Posterior cingulate gyrus (tissue), 11 donors: ENCODE data around the gene ACER3.
A peak's percentile ranks its signal among the peaks of the same experiment; 100 is the strongest.
"Not testable (repeated sequence)": the region's sequence is repeated elsewhere in the genome, so short reads cannot be mapped to it uniquely, and the experiment has no call there.

Source experiments
- DNase-seq, 10 donors: peaks; one replicate each; pipeline versions ENCODE4 v3.0.0 to v3.0.0-alpha.2; 2020 to 2021; ENCODE audit warnings: mixed read lengths in 3 of 10
- intact Hi-C: fragments of 100-400 bp; cut with DNase I; formaldehyde crosslinking; loops from one replicate; pipeline ENCODE4 v1.15.1; 2023

ACER3 gene

DNA sequence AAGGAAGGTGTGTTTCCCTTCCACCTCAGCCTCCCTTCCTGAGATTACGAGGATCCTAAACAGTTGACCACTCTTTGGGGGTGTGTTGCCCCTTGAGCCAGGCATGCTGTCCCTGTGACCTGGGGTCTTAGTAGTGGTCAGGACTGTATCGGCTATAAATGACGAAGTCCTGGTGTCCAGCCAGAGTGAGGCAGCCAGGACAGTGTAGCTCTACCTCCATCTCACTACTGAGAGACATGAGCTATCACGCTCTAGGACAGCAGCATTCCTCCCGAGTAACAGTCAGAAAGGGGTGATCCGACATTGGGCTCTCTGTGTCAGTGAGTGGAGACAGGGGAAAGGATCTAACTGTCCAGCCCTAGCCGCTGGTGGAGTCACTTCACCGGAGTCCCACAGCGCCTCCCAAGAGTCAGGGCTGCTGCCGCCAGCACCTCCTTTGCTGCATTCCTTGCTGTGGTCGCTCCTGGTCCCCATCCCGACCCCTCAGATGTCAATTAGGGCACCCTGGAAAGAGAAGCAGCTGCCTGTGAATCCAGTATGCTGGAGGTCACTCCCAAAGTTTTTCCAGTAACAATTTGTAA lies 170.2 kb downstream of the ACER3 start:
- intact Hi-C loops = no loop called here
- DNase-seq = no peak

DNA sequence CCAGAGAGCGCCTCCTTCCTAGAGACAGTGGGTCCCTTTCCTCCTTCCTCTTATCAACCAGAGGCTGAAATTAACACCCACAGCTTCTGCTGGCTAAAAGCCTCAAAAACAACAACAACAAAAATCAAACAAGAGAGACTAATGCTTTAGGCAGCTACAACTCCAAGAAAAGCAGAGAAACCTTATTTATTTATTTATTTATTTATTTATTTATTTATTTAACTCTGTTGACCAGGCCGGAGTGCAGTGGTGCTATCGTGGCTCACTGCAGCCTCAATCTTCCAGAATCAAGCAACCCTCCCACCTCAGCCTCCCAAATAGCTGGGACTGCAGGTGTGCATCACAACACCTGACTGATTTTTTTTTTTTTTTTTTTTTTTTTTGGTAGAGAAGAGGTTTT lies 170.9 kb downstream of the ACER3 start:
- intact Hi-C loops = no loop called here
- no peak for DNase-seq

DNA sequence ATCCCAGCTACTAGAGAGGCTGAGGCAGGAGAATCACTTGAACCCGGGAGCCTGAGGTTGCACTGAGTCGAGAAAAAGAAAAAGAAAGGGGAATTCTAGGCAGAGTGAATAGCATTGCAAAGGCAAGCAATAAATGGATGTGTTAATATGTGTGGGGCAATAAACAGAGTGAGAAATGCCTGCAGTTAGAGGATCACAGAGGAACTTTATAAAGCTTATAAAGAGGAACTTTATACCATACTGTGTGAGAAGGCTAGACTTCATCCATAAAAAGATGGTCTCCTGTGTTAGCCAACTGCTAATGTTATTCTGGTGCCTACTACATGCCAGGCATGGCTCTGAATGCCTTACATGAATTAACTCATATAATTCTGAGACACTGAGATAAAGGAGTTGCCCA lies 174.3 kb downstream of the ACER3 start:
- no peak for DNase-seq
- intact Hi-C loops = no loop called here

- intact Hi-C loops = no loop called here
- no peak for DNase-seq
Measured at GRCh38 chr11:77035580-77035979, 174.9 kb downstream of the ACER3 start.

GRCh38 chr11:77036398-77036797 lies 175.7 kb downstream of the ACER3 start:
- intact Hi-C loops = no loop called here
- no peak for DNase-seq

DNA sequence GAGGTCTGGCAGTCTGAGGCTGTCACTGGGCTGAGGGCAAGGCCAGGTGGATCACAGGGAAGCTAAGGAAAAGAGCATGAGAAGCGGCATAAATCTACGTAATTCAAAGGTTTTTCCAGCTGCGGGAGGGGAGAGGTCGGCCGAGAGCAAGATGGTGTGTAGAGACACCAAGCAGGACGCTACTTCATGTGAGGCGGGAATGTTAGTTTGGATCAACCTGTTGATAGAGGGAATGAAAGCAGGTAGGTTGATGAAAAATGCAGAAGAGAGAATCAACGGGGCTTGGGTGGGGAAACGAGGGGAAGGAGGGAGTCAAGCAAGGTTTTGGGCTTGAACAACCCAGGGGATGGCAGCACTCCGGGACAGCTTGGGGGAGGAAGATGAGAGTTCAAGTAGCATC lies 176.3 kb downstream of the ACER3 start:
- no peak for DNase-seq
- intact Hi-C loops = no loop called here

- intact Hi-C loops = no loop called here
- DNase-seq = no peak
Measured at GRCh38 chr11:77038029-77038824, 177.5 kb downstream of the ACER3 start.

DNA sequence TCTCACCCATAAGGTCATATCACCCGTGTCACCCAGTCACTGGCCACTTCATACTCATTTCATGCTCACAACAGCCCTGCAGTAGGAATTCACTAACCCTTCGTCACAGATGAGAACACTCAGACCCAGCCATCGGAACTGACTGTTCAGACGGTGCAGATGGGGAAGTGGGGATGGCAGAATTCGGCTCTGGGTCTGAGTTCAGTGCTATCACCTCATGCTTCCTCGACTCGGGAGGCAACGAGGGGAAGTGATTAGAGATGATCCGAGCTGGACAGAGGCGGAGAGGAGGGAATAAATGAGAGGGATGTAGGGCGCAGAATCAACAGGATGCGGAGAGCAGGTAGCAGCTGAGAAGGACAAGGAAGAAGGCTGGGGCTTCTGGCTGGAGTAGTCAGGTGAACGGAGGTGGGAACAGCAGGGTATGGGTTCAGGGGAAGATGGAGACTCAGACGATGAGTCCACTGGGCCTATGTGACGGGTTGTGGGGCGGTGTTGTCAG lies 178.2 kb downstream of the ACER3 start:
- no peak for DNase-seq
- intact Hi-C loops = no loop called here

DNA sequence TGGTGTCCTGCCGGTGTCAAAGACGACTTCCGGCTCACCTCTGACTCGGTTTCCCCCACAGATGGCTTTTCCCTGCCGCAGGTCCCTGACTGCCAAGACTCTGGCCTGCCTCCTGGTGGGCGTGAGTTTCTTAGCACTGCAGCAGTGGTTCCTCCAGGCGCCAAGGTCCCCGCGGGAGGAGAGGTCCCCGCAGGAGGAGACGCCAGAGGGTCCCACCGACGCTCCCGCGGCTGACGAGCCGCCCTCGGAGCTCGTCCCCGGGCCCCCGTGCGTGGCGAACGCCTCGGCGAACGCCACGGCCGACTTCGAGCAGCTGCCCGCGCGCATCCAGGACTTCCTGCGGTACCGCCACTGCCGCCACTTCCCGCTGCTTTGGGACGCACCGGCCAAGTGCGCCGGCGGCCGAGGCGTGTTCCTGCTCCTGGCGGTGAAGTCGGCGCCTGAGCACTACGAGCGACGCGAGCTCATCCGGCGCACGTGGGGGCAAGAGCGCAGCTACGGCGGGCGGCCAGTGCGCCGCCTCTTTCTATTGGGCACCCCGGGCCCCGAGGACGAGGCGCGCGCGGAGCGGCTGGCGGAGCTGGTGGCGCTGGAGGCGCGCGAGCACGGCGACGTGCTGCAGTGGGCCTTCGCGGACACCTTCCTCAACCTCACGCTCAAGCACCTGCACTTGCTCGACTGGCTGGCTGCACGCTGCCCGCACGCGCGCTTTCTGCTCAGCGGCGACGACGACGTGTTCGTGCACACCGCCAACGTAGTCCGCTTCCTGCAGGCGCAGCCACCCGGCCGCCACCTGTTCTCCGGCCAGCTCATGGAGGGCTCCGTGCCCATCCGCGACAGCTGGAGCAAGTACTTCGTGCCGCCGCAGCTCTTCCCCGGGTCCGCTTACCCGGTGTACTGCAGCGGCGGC lies 179.0 kb downstream of the ACER3 start:
- DNase-seq = peak in 5 of 10 donors; percentile 18 to 87 (median 68)
- intact Hi-C loops = loop anchor here (10.0 kb wide), 1 partner anchor 575 kb away; no protein-coding TSS in a partner anchor

DNA sequence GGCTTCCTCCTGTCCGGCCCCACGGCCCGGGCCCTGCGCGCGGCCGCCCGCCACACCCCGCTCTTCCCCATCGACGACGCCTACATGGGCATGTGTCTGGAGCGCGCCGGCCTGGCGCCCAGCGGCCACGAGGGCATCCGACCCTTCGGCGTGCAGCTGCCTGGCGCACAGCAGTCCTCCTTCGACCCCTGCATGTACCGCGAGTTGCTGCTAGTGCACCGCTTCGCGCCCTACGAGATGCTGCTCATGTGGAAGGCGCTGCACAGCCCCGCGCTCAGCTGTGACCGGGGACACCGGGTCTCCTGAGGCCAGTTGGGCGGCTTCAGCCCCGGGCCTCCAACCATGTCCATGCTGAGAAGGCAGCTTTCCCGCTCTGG lies 179.7 kb downstream of the ACER3 start:
- peak in 2 of 10 donors; percentile 59 to 70 for DNase-seq
- intact Hi-C loops = loop anchor here (10.0 kb wide), 1 partner anchor 574 kb away; no protein-coding TSS in a partner anchor

DNA sequence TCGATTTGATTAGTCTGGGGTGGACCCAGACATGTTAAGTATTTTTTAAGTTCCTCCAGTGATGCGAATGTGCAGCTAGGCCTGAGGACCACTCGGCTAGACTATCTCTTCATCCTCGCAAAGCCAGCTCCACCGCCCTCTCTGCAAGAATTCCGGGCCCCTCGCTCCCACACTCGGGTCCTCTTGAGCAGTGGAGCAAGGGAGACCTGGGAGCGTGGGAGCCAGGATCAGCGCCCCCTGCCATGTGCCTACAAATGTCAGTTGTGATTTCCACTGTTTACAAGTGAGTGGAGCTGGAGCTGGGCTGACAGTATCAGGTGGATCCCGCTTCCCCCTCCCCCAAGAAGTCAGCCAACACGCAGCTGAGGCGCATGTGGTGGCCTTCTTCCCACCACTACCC lies 180.2 kb downstream of the ACER3 start:
- peak in 1 of 10 donors; percentile 47 for DNase-seq
- intact Hi-C loops = loop anchor here (10.0 kb wide), 1 partner anchor 574 kb away; no protein-coding TSS in a partner anchor

GRCh38 chr11:77042111-77042726 lies 181.5 kb downstream of the ACER3 start:
- peak in 2 of 10 donors; percentile 56 to 76 for DNase-seq
- intact Hi-C loops = loop anchor here (10.0 kb wide), 1 partner anchor 573 kb away; no protein-coding TSS in a partner anchor

DNA sequence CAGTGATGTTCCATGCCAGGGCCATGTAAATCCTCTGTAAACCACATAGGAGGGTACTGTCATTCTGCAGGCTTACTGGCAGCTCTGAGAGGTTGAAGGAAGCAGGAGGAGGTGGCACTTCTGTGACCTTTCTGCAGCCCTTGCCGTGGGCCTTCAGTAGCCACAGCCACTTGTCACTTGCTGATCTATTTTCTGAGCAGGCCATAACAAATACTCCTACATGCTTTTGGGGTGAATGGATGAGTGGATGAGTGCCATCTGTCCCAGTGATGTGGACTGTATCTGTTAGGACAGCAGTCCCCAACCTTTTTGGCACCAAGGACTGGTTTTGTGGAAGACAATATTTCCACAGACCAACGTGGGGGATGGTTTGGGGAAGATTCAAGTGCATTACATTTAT lies 183.6 kb downstream of the ACER3 start:
- intact Hi-C loops = loop anchor here (10.0 kb wide), 1 partner anchor 570 kb away; no protein-coding TSS in a partner anchor
- no peak for DNase-seq

DNA sequence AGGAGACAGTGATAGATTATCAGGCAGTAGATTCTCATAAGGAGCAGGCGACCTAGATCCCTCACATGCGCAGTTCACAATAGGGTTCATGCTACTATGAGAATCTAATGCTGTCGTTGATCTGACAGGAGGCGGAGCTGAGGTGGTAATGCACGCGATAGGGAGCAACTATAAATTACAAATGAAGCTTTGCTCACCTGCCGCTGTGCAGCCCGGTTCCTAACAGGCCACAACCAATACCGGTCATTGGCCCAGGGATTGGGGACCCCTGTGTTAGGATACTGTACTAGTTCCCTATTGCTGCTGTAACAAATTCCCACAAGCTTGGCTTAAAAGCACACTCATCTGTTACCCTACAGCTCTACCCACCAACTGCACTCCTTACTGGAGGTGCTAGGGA lies 184.2 kb downstream of the ACER3 start:
- no peak for DNase-seq
- intact Hi-C loops = loop anchor here (5.0 to 10.0 kb wide), 4 partner anchors 123 to 570 kb away; no protein-coding TSS in a partner anchor

DNA sequence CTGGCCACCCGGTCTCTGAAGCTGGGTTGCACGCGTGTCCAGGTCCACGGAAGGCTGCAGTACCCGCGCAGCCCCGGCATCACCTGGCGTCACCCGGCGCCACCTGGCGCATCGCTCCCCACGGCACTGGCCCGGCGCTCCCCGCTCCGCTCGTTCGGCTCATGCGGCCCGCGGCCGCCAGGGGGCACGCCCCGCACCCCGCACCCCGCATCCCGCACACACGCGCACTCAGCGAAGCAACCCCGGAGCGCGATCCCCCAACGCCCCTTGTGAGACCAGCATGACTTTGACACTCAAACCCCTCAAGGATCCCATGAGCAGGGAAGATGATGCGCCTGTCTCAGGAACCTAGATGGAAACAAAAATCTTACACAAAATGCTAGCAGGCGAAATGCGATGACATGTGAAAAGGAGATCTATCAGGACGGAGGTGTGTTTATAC lies 185.4 kb downstream of the ACER3 start:
- intact Hi-C loops = loop anchor here (5.0 to 10.0 kb wide), 4 partner anchors 124 to 569 kb away; no protein-coding TSS in a partner anchor
- peak in 5 of 10 donors; percentile 18 to 91 (median 46) for DNase-seq

DNA sequence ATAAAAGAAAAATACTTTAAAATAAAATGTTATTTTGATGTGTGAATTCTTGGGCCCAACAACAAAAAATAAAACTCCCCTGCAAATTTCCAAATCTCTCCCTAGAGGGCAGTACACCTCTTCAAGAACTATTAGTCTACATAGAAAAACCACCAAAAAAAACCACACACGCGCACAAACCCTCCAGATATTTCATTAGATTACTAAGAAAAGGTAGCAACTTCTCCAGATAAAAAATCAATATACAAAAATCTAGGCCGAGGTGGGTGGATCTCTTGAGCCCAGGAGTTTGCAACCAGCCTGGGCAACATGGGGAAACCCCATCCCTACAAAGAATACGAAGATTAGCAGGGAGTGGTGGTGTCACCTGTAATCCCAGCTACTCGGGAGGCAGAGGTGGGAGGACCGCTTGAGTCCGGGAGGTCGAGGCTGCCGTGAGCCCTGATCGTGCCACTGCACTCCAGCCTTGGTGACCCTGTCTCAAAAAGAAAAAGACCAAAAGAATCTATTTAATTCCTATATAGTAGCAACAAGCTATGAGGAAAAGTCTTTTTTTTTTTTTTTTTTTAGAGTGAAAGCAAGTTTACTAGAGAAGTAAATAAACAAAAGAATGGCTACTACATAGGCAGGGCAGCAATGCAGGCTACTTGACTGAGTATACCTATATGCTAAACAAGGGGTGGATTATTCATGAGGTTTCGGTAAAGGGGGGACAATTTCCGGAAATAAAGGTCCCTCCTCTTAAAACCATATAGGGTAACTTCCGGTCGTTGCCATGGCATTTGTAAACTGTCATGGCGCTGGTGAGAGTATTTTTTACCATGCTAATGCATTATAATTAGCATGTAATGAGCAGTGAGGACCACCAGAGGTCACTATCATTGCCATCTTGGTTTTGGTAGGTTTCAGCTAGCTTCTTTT lies 186.5 kb downstream of the ACER3 start:
- intact Hi-C loops = loop anchor here (1.0 to 10.0 kb wide), 5 partner anchors 44 to 568 kb away; no protein-coding TSS in a partner anchor

DNA sequence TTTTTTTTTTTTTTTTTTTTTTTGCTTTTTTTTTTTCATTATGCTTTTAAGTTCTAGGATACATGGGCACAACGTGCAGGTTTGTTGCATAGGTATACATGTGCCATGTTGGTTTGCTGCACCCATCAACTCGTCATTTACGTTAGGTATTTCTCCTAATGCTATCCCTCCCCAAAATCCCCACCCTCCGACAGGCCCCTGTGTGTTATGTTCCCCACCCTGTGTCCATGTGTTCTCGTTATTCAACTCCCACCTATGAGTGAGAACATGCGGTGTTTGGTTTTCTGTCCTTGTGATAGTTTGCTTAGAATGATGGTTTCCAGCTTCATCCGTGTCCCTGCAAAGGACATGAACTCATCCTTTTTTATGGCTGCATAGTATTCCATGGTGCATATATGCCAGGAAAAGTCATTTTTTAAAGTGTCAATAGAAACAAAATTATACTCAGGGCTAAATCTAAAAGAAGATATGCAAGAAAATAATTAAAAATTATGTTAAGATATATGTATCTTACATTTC lies 187.3 kb downstream of the ACER3 start:
- intact Hi-C loops = loop anchor here (1.0 to 10.0 kb wide), 5 partner anchors 43 to 567 kb away; no protein-coding TSS in a partner anchor
- DNase-seq = not testable (repeated sequence)

More for the DNA sequence above, 186.5 kb downstream of the ACER3 start:
- peak in 7 of 10 donors; percentile 56 to 91 (median 69) for DNase-seq

DNA sequence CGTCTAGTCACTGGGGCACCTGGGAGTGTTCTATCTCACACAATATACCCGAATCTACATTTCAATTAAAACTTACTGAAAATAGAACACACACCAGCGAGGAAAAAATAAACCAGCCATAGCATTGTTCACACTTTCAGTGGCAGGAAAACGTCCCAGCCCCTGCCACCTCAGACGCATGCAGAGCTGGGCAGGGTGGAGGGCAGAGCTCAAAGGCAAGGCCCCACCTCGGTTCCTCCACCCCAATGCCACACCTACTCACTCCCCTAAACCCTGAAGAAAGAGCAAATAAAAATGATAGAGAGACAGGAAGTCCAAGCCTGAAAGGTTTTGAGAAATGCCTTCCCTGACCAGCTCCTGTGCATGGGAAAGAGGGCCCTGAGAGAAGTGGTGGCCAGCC lies 188.3 kb downstream of the ACER3 start:
- intact Hi-C loops = loop anchor here (5.0 to 10.0 kb wide), 4 partner anchors 127 to 566 kb away; no protein-coding TSS in a partner anchor
- no peak for DNase-seq
